ENCODE results near the gene CAB39L.
A peak's percentile ranks its signal among the peaks of the same experiment; 100 is the strongest.

The CAB39L gene

DNA sequence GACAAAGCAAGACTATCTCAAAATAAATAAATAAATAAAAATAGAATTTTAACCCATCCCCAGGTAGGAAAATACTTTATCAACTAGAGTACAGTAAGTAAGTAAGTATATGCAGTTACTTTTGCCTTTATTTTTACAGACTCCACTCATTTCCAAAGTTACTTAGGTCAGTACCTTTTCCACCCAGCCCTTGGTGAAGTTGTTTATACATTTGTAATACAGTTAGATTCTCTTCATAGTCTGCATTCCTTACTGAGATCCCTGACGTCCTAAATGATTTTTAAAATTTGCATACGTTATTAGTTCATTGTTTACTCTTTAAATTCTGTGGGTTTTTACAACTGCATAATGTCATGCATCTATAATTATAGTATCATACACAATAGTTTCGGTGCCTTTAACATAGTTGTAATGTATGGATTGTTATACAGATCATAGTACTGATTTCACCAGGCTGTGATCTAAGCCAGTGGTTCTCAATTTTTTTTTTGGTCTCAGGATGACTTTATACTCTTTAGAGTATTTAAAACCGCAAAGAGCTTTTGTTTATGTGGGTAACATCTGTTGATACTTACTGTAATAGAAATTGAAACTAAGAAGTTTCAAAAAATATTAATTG is 10.6 kb upstream of the CAB39L start:
- Histone ChIP-seq H3K36me3 (ENCODE audit: insufficient read depth) (no peaks in the 10 kb centered on the region), H4K20me1 (ENCODE audit: insufficient read depth) (no peaks in the 10 kb centered on the region), H3K4me1 (ENCODE audit: low read depth, poor library complexity, severe bottlenecking) (peaks cover 73% of the 10 kb centered on the region), H3K9ac (peak overlapping the region; percentile 2; the same call in 1 of the 2 replicates), H2AFZ (ENCODE audit: low read depth) (no peak overlapping the region), H3K4me2 (peak overlapping the region; percentile 72), H3K27ac (peak overlapping the region; percentile 74), H3K4me3 (IDR thresholded peaks at IDR 0.05; ENCODE audit: insufficient read depth, low read depth, low read length) (no peak overlapping the region), H3K27me3 (ENCODE audit: insufficient read depth, low read depth) (no peaks in the 10 kb centered on the region), H3K79me2 (ENCODE audit: insufficient read depth, low read depth) (no peaks in the 10 kb centered on the region)
- TF ChIP-seq, protein P1, sequence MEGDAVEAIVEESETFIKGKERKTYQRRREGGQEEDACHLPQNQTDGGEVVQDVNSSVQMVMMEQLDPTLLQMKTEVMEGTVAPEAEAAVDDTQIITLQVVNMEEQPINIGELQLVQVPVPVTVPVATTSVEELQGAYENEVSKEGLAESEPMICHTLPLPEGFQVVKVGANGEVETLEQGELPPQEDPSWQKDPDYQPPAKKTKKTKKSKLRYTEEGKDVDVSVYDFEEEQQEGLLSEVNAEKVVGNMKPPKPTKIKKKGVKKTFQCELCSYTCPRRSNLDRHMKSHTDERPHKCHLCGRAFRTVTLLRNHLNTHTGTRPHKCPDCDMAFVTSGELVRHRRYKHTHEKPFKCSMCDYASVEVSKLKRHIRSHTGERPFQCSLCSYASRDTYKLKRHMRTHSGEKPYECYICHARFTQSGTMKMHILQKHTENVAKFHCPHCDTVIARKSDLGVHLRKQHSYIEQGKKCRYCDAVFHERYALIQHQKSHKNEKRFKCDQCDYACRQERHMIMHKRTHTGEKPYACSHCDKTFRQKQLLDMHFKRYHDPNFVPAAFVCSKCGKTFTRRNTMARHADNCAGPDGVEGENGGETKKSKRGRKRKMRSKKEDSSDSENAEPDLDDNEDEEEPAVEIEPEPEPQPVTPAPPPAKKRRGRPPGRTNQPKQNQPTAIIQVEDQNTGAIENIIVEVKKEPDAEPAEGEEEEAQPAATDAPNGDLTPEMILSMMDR (conservative IDR thresholded peaks at IDR 0.05; ENCODE audit: low read depth, low read length) = no peak

- Histone ChIP-seq H3K27me3 (ENCODE audit: insufficient read depth, low read depth) (no peaks in the 10 kb centered on the region), H3K9ac (no peak overlapping the region), H2AFZ (ENCODE audit: low read depth) (no peak overlapping the region), H4K20me1 (ENCODE audit: insufficient read depth) (no peaks in the 10 kb centered on the region), H3K79me2 (ENCODE audit: insufficient read depth, low read depth) (peaks cover 4% of the 10 kb centered on the region; the same call in 1 of the 2 replicates), H3K4me3 (IDR thresholded peaks at IDR 0.05; ENCODE audit: insufficient read depth, low read depth, low read length) (no peak overlapping the region), H3K36me3 (ENCODE audit: insufficient read depth) (no peaks in the 10 kb centered on the region), H3K4me1 (ENCODE audit: low read depth, poor library complexity, severe bottlenecking) (peaks cover 67% of the 10 kb centered on the region), H3K27ac (peak overlapping the region; percentile 74; the same call in 1 of the 2 replicates), H3K4me2 (no peak overlapping the region)
- TF ChIP-seq, protein P1 (conservative IDR thresholded peaks at IDR 0.05; ENCODE audit: low read depth, low read length) = no peak
Measured at GRCh38 chr13:49453465-49453864, 9.6 kb upstream of the CAB39L start.

DNA sequence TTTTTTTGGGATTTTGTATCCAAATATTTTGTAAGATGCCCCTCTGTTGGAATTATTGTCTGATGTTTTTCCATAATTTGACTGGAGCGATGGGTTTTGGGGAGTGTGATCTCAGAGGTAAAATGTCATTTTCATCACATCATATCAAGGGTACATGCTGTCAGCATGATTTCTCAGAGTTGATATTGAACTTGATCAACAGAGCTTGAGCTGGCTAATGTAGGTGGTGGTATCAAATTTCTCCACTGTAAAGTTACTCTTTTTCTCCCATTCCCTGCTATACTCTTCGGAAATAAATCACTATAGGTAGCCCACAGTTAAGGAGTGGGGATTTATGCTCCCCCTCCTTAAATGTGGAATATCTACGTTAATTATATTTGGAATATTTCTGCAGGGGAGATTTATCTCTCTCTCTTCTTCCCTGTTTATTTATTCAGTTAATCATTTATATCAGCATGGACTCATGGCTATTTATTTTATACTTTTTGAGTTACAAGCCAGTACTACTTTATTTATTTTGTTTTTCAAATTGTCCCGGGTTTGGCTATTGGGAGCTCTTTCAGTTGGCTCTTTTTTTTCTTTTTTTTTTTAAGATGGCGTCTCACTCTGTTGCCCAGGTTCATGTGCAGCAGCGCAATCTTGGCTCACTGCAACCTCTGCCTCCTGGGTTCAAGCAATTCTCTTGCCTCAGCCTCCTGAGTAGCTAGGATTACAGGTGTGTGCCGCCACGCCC is 9.0 kb upstream of the CAB39L start:
- Histone ChIP-seq H2AFZ (ENCODE audit: low read depth) (no peak overlapping the region), H3K9ac (no peak overlapping the region), H3K79me2 (ENCODE audit: insufficient read depth, low read depth) (peaks cover 9% of the 10 kb centered on the region; the same call in 1 of the 2 replicates), H3K4me2 (no peak overlapping the region), H3K4me1 (ENCODE audit: low read depth, poor library complexity, severe bottlenecking) (peaks cover 71% of the 10 kb centered on the region), H3K4me3 (IDR thresholded peaks at IDR 0.05; ENCODE audit: insufficient read depth, low read depth, low read length) (no peak overlapping the region), H3K27me3 (ENCODE audit: insufficient read depth, low read depth) (no peaks in the 10 kb centered on the region), H3K36me3 (ENCODE audit: insufficient read depth) (no peaks in the 10 kb centered on the region), H3K27ac (no peak overlapping the region), H4K20me1 (ENCODE audit: insufficient read depth) (no peaks in the 10 kb centered on the region)
- TF ChIP-seq, protein P1 (conservative IDR thresholded peaks at IDR 0.05; ENCODE audit: low read depth, low read length) = no peak

DNA sequence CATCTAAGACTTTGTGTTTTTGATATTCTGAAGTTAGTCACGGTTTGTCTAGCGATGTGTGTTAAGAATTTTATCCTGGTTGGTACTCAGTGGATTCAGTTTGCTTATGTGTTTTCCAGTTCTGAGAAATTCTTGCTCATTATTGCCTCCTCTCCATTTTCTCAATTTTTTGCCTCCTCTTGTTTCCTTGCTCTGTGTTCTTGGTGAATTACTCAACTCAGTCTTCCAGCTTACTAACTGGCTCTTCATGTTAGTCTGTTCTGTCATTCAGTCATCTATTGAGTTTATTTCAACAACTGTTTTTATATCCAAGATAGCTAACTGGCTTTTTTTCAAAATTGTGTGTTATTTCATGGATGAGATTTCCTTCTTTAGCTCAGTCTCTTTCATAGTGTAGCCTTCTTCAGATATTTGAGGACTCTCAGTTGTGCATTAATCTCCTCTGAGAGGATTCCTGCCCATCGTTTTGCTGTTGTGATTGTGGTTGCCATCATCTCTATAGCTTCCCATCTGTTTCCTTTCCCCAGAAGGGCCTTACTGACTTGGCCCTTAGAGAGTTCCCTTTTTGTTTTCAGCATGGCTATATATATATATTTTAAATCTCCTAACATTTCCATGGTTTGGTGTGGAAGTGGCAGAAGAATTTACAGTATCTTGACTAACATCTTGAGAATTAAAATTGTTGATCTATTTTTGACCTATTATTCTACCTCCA is 6.4 kb upstream of the CAB39L start:
- Histone ChIP-seq H3K4me2 (no peak overlapping the region), H2AFZ (ENCODE audit: low read depth) (no peak overlapping the region), H3K27me3 (ENCODE audit: insufficient read depth, low read depth) (no peaks in the 10 kb centered on the region), H3K27ac (no peak overlapping the region), H3K4me1 (ENCODE audit: low read depth, poor library complexity, severe bottlenecking) (peaks cover 66% of the 10 kb centered on the region), H3K79me2 (ENCODE audit: insufficient read depth, low read depth) (peaks cover 20% of the 10 kb centered on the region; the same call in 1 of the 2 replicates), H3K9ac (no peak overlapping the region), H4K20me1 (ENCODE audit: insufficient read depth) (no peaks in the 10 kb centered on the region), H3K36me3 (ENCODE audit: insufficient read depth) (no peaks in the 10 kb centered on the region), H3K4me3 (IDR thresholded peaks at IDR 0.05; ENCODE audit: insufficient read depth, low read depth, low read length) (no peak overlapping the region)
- TF ChIP-seq, protein P1 (conservative IDR thresholded peaks at IDR 0.05; ENCODE audit: low read depth, low read length) = no peak

All from KMS-11 (cell line).